ENCODE results near the gene ANKRD13A.

DNA sequence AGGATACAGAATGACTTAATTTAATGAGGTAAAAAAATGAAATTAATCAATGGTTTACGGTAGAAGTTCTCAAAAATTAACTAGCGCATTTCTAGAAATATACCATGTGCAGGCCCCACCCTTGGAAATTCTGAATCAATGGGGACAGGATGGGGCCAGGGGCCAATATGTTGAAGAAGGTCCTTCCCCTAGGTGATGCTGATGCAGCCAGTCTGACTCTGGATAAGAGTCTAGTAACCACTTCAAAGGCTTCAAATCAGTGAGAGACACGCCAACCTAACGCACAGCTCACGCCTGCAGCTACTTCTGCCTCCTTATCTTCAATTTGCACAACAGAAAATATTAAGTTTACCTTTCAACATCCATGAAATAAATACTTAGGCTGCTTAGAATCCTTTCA, 17.9 kb upstream of the ANKRD13A start:
- TF ChIP-seq CTCF (IDR thresholded peaks at IDR 0.05): no peak
- TF ChIP-seq POLR2A (IDR thresholded peaks at IDR 0.05): no peak

Measured in stomach (tissue), 4 donors.